Neural progenitor cell (in vitro differentiated cells): ENCODE data around the gene ANXA7. TPM values are rescaled to one million over a fixed set of nuclear protein-coding genes. Genes with fewer than 3 reads are reported as not detected.

ENCODE experiments used
- DNase-seq: peaks from one replicate; pipeline ENCODE4 v3.0.0-alpha.2; 2016; ENCODE audit warnings: low spot score
- H2AFZ ChIP-seq: fragments of 200-600 bp; sonication (generic); replicated peaks from 2 replicates; pipeline ENCODE4 v1.6.1; 2016; ENCODE audit warnings: antibody characterized with exemption
- H3F3A ChIP-seq: fragments of 200-600 bp; sonication (generic); 2 replicates; pipeline ENCODE4 v1.6.1; 2016; ENCODE audit warnings: antibody characterized with exemption, low read depth
- H3K27ac ChIP-seq: fragments of 200-600 bp; sonication (generic); 2 replicates; pipeline ENCODE4 v1.5.1; 2016; ENCODE audit warnings: mild to moderate bottlenecking
- H3K27me3 ChIP-seq: fragments of 200-600 bp; sonication (generic); 2 replicates; pipeline ENCODE4 v1.6.1; 2016; ENCODE audit warnings: mild to moderate bottlenecking, moderate library complexity
- H3K36me3 ChIP-seq: fragments of 200-600 bp; sonication (generic); 2 replicates; pipeline ENCODE4 v1.5.1; 2016
- H3K4me1 ChIP-seq: fragments of 200-600 bp; sonication (generic); 2 replicates; pipeline ENCODE4 v1.6.1; 2016; ENCODE audit warnings: mixed run types
- H3K4me2 ChIP-seq: fragments of 200-600 bp; sonication (generic); 2 replicates; pipeline ENCODE4 v1.6.1; 2016
- H3K4me3 ChIP-seq: fragments of 200-600 bp; sonication (generic); 2 replicates; pipeline ENCODE4 v1.5.1; 2016
- H3K79me2 ChIP-seq: fragments of 200-600 bp; sonication (generic); 2 replicates; pipeline ENCODE4 v1.6.1; 2016; ENCODE audit warnings: low read depth
- H3K9ac ChIP-seq: fragments of 200-600 bp; sonication (generic); 2 replicates; pipeline ENCODE4 v1.6.1; 2016
- H3K9me3 ChIP-seq: fragments of 200-600 bp; sonication (generic); 2 replicates; pipeline ENCODE4 v1.5.1; 2016; ENCODE audit warnings: low read depth
- H4K20me1 ChIP-seq: fragments of 200-600 bp; sonication (generic); 2 replicates; pipeline ENCODE4 v1.6.1; 2016; ENCODE audit warnings: low read depth
- H3K27ac Mint-ChIP-seq: 3 replicates; pipeline ENCODE4 v1.8.0; 2021; ENCODE audit warnings: mixed read lengths
- H3K27me3 Mint-ChIP-seq: 2 replicates; pipeline ENCODE4 v1.8.0; 2022; ENCODE audit warnings: low read depth, mild to moderate bottlenecking, inconsistent platforms, moderate library complexity, mixed read lengths; ENCODE audit not compliant: insufficient read depth
- H3K36me3 Mint-ChIP-seq: 3 replicates; pipeline ENCODE4 v1.8.0; 2021; ENCODE audit warnings: mixed read lengths
- H3K4me1 Mint-ChIP-seq: 3 replicates; pipeline ENCODE4 v1.8.0; 2021; ENCODE audit warnings: mixed read lengths
- H3K4me3 Mint-ChIP-seq: 3 replicates; pipeline ENCODE4 v1.8.0; 2021; ENCODE audit warnings: mild to moderate bottlenecking, moderate library complexity, mixed read lengths
- H3K9me3 Mint-ChIP-seq: 3 replicates; pipeline ENCODE4 v1.8.0; 2020; ENCODE audit warnings: mixed read lengths
- EZH2 ChIP-seq: fragments of 200-600 bp; sonication (generic); IDR thresholded peaks from 2 replicates; pipeline ENCODE4 v1.6.1; 2017; ENCODE audit warnings: antibody characterized with exemption, mild to moderate bottlenecking, moderate library complexity
- EZH2phosphoT487 ChIP-seq: fragments of 200-600 bp; sonication (generic); IDR thresholded peaks from 2 replicates; pipeline ENCODE4 v1.6.1; 2017; ENCODE audit warnings: antibody characterized with exemption
- total RNA-seq: library from RNA; depleted of rRNA; stranded (reverse); fragments of >200 nt; gene quantifications from 2 replicates; pipeline ENCODE4 v1.2.3, GENCODE V29; 2015; ENCODE audit warnings: low replicate concordance
- TF ChIP-seq, protein P1 (sequence below): fragments of 200-600 bp; sonication (generic); IDR thresholded peaks from 2 replicates; pipeline ENCODE4 v1.5.1; 2017; ENCODE audit warnings: antibody characterized with exemption, mild to moderate bottlenecking

ANXA7 gene
- total RNA-seq, 1 donor from 2014 or later: 49.1 TPM

- DNase-seq: no peak
- Histone ChIP-seq H3K79me2 (no peaks in the 10 kb centered on the region), H3K36me3 (peaks cover 8% of the 10 kb centered on the region), H3K27me3 (no peaks in the 10 kb centered on the region), H3K4me1 (no peaks in the 10 kb centered on the region), H3K9me3 (no peaks in the 10 kb centered on the region), H3K4me2 (no peak overlapping the region), H4K20me1 (no peaks in the 10 kb centered on the region), H3F3A (no peaks in the 10 kb centered on the region), H2AFZ (no peak overlapping the region), H3K9ac (no peak overlapping the region), H3K4me3 (no peak overlapping the region), H3K27ac (no peak overlapping the region)
- Mint-ChIP-seq H3K36me3 (peaks cover 9% of the 10 kb centered on the region), H3K4me3 (no peak overlapping the region), H3K9me3 (no peaks in the 10 kb centered on the region), H3K4me1 (no peaks in the 10 kb centered on the region), H3K27me3 (no peaks in the 10 kb centered on the region), H3K27ac (no peak overlapping the region)
- no peak for TF ChIP-seq EZH2
- TF ChIP-seq EZH2phosphoT487: no peak
- TF ChIP-seq, protein P1, sequence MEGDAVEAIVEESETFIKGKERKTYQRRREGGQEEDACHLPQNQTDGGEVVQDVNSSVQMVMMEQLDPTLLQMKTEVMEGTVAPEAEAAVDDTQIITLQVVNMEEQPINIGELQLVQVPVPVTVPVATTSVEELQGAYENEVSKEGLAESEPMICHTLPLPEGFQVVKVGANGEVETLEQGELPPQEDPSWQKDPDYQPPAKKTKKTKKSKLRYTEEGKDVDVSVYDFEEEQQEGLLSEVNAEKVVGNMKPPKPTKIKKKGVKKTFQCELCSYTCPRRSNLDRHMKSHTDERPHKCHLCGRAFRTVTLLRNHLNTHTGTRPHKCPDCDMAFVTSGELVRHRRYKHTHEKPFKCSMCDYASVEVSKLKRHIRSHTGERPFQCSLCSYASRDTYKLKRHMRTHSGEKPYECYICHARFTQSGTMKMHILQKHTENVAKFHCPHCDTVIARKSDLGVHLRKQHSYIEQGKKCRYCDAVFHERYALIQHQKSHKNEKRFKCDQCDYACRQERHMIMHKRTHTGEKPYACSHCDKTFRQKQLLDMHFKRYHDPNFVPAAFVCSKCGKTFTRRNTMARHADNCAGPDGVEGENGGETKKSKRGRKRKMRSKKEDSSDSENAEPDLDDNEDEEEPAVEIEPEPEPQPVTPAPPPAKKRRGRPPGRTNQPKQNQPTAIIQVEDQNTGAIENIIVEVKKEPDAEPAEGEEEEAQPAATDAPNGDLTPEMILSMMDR: no peak
Observed at GRCh38 chr10:73456187-73456890, 42.5 kb upstream of the ANXA7 start.

- Mint-ChIP-seq H3K36me3 (peaks cover 9% of the 10 kb centered on the region), H3K9me3 (no peaks in the 10 kb centered on the region), H3K27me3 (no peaks in the 10 kb centered on the region), H3K27ac (no peak overlapping the region), H3K4me1 (no peaks in the 10 kb centered on the region), H3K4me3 (no peak overlapping the region)
- H3K9me3 ChIP-seq: no peaks in the 10 kb centered on the region
- H3F3A ChIP-seq: no peaks in the 10 kb centered on the region
- H3K79me2 ChIP-seq: no peaks in the 10 kb centered on the region
- no peak overlapping the region for H3K4me3 ChIP-seq
- H3K4me2 ChIP-seq: no peak overlapping the region
- TF ChIP-seq EZH2: no peak
- H2AFZ ChIP-seq: no peak overlapping the region
- H3K4me1 ChIP-seq: no peaks in the 10 kb centered on the region
- peaks cover 8% of the 10 kb centered on the region for H3K36me3 ChIP-seq
- no peak overlapping the region for H3K27ac ChIP-seq
- no peaks in the 10 kb centered on the region for H4K20me1 ChIP-seq
- H3K27me3 ChIP-seq: no peaks in the 10 kb centered on the region
- no peak for DNase-seq
- no peak overlapping the region for H3K9ac ChIP-seq
Observed at GRCh38 chr10:73449113-73449512, 35.3 kb upstream of the ANXA7 start.

DNA sequence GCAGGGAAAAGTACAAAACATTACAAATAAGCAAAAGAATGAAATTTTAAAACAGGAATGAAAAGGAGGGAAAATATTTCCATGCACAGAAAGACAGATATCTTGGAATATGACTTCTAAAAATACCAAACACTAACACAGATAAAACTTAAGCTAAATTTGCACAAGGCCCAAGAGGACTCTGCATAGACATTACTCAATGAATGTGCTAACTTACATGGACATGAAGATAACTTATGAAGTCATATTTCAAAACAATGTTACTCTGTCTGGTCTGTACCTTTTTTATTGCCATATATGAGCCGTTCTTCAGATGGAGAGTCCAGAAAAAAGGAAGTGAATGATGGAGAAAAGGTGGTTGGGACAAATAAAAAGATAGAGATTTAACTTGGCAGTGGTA, 34.5 kb upstream of the ANXA7 start:
- TF ChIP-seq EZH2phosphoT487: no peak
- TF ChIP-seq, protein P1: no peak
- no peak for TF ChIP-seq EZH2
- Histone ChIP-seq H3K9ac (no peak overlapping the region), H3K27me3 (no peaks in the 10 kb centered on the region), H3K27ac (no peak overlapping the region), H3K4me1 (no peaks in the 10 kb centered on the region), H3K9me3 (no peaks in the 10 kb centered on the region), H3F3A (no peaks in the 10 kb centered on the region), H2AFZ (no peak overlapping the region), H3K4me2 (no peak overlapping the region), H3K4me3 (no peak overlapping the region), H3K36me3 (peaks cover 7% of the 10 kb centered on the region), H3K79me2 (no peaks in the 10 kb centered on the region), H4K20me1 (no peaks in the 10 kb centered on the region)
- H3K4me1 Mint-ChIP-seq: no peaks in the 10 kb centered on the region
- no peaks in the 10 kb centered on the region for H3K27me3 Mint-ChIP-seq
- no peak overlapping the region for H3K27ac Mint-ChIP-seq
- H3K9me3 Mint-ChIP-seq: no peaks in the 10 kb centered on the region
- H3K36me3 Mint-ChIP-seq: peaks cover 7% of the 10 kb centered on the region
- DNase-seq: no peak
- no peak overlapping the region for H3K4me3 Mint-ChIP-seq

DNA sequence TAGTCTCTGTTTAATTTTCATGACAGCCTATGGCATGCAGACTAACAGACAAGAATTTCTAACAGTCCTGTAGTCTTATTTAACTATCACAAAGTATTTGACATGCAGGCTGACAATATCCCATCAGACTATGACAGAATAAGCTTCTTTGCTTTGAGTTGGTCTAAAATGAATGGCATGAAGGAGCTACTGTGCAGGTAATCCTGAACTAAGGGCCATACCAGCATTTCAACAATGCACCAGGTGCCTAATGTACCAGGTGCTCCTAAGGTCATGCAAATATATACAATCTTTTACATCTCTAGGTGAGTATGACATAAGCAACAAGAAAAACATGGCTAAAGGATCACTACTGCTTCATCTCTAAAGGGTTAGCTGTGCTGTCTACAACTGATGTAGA, 33.1 kb upstream of the ANXA7 start:
- no peaks in the 10 kb centered on the region for H3K36me3 ChIP-seq
- no peaks in the 10 kb centered on the region for H3K79me2 ChIP-seq
- H3K9me3 Mint-ChIP-seq: no peaks in the 10 kb centered on the region
- no peak overlapping the region for H3K4me3 Mint-ChIP-seq
- H2AFZ ChIP-seq: no peak overlapping the region
- no peaks in the 10 kb centered on the region for H3K27me3 Mint-ChIP-seq
- H3K9ac ChIP-seq: no peak overlapping the region
- H3K4me1 Mint-ChIP-seq: no peaks in the 10 kb centered on the region
- H3K27me3 ChIP-seq: no peaks in the 10 kb centered on the region
- no peak overlapping the region for H3K27ac Mint-ChIP-seq
- no peak overlapping the region for H3K4me2 ChIP-seq
- H3K4me1 ChIP-seq: peaks cover 5% of the 10 kb centered on the region
- no peaks in the 10 kb centered on the region for H3K9me3 ChIP-seq
- H4K20me1 ChIP-seq: no peaks in the 10 kb centered on the region
- no peak for DNase-seq
- peaks cover 7% of the 10 kb centered on the region for H3K36me3 Mint-ChIP-seq
- H3K27ac ChIP-seq: no peak overlapping the region
- H3K4me3 ChIP-seq: no peak overlapping the region
- TF ChIP-seq, protein P1: no peak
- TF ChIP-seq EZH2: no peak
- TF ChIP-seq EZH2phosphoT487: no peak
- no peaks in the 10 kb centered on the region for H3F3A ChIP-seq
